Amygdala (tissue), 56 donors: Measurements from ENCODE around the gene MPZL3.

ENCODE experiments used
- DNase-seq, 56 donors: peaks; one replicate each; lab custom pipeline; 2025; lab: John Stamatoyannopoulos, UW

The MPZL3 gene, protein sequence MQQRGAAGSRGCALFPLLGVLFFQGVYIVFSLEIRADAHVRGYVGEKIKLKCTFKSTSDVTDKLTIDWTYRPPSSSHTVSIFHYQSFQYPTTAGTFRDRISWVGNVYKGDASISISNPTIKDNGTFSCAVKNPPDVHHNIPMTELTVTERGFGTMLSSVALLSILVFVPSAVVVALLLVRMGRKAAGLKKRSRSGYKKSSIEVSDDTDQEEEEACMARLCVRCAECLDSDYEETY

DNA sequence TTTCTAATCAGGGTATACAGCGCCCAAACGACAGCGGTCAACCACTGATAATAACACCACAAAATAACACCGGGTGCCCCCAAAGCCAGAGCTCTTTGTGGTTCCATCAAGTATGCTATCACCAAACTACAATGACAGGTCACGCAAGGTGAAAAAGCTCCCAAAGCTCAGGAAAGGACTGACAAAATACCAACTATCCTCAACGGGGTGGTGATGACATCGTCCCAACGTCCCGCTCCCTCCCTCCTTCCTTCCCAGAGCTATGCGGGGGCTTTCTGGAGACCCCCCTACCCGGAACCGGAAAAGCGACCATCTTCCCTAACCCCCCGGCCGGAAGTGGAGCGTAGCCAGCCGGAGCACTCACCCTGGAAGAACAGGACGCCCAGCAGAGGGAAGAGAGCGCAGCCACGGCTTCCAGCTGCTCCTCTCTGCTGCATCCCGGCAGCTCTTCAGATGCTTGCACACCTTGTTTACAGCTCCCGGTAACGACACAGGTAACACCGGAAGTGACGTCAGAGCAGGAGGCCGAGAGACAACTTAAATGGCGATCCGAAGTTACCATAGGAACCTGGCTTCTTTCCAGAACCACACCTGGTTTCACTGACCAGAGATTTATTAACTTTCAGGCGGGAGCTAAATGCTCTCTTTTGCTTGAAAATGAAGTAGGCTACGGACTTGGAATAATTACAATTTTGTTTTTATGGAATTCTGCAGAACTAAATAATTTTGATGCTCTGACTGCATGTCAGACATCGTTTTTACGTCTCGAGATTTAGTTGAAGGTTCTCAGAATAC is at the start of gene MPZL3:
MPZL3 (minus strand) TSS at position 508 of the 795 bp plus-strand sequence; CDS start at position 437, 71 bp downstream.
- DNase-seq = peak in 51 of 56 donors; percentile 3 to 81 (median 42)

DNA sequence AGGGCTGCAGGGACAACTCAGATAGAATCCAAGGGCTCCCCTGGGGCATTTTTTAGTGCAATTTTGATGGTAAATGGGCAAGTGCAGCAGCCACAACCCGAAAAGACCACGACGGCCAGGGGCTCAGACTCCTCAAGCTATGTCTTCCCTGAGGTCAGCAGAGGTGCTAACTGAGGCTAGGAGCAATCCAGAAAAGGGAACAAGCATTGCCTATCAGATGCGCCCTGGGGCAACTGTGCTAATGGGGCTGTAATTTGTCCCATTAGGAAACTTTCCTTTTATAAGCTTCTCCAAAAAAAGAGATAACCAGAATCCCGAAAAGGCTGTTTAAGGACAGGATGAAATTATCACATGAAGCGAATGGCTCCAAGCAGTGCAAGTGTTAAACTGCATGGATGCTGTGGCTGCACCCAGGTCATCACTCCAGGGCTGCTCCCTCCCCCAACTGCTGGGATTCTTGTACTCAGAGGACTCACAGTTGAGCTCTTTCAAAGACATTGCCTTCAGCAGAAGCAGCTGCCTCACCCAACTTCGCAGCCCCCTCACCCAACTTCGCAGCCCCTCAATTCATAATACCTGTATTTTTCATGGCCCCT is 49.5 kb upstream of the MPZL3 start:
- DNase-seq = no peak

DNA sequence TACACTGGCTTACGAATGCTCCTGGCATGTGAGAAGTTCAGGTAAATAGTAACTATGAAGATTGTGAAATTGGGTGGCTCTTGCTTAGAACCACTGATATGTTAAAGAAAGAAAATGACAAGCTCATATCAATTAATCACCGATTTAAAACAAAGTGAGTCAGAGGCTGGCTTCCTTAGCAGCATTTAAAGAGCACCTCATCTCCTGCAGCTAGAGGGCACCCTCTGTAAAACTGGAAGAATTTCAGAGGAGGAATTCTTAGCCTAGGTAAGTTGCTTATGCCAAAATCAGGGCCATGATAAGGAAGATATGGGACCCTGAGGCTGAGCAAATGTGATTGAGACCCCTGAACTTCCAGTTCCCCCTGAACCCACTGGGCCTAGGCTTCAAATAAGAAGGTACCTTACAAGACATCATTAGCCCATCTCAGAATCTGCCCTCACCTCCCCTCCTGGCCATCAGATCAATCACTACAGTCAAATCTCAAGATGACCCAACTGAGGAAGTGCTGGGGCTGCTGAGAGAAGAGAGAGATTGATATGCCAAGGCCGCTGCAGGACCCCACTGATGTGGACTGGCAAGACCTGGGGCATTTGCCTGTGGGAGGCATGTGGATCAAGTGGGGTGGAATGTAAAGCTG is 43.8 kb upstream of the MPZL3 start:
- no peak for DNase-seq

DNA sequence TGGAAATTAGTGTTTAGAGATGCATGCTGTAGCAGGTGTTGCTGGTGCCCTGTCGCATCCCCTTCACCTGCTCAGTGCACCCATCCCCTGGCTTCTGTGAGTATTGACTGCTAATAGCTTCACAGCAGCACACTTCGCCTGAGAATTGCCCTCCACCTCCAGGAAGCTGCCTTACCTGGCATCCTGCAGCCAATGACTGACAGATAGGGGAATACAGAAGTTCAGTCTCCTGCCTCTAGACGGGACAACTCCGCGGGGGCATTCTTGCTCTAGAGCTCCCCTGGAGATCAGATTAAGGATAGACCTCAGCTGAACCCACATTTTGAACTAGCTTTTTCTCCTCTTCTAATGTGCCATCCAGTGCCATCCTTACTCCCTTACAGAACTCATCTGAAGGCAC is 43.0 kb upstream of the MPZL3 start:
- DNase-seq = no peak

DNA sequence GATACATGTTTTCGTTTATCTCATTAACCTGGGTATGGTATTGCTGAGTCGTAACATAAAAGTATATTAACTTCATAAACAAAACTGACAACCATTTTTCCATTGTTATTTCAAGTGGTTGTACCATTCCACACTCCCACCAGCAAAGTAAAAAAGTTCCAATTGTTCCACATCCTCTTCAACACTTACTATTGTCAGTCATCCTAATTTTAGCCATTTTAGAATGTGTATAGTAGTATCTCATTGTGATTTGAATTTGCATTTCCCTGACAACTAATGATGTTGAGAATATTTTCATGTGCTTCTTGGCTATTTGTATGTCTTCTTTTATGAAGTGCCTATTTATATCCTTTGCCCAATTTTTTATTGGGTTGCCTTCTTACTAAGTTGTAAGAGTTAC is 41.9 kb upstream of the MPZL3 start:
- DNase-seq = no peak

DNA sequence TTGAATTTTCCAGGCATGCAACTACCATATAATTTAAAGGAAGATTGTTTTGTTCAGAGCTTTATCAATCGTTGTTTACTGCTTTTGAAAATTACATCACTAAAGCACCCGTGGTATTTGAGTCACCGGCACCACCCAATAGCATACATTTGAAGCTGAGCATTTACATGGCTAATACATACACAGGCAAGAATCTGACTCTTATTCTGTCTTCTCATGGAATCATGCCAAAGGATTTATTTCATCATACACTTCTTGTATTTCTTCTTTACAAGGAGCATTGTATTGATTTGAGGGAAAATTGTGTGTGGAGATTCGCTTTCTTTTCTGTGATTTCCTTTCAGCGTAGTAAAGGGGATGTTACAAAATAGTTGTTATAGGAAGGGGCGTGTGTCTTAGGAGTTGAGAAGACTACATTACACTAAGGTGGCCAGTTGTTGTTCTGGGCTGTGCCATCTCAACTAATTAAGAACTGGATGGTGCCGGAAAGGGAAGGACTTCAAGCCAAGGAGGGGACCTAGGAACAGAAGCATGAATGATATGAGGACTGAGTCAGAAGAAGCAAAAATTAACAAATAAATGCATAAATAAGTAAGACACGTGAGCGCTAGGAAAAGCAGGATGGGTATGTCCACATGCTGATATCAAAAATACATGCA is 39.4 kb upstream of the MPZL3 start:
- DNase-seq = no peak

DNA sequence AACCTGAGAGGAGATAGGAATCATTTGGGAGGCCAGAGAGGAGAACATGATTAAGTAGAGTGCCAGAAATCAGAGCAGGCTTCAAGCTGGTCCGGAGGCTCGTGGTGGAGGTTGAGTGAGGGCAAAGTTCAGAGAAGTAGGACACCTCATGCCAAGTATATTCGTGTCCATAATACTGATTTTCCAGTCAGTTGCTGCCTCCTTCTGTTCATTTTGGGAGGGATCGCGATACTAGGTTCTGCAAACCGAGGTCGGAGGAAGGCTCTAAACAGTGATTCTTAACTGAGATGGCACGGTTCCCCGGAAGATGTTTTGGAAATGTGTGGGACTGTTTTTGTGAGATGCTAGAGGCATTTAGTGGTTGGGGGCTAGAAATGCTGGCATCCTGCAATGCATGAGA is 38.8 kb upstream of the MPZL3 start:
- DNase-seq = peak in 2 of 56 donors; percentile 4 to 33

DNA sequence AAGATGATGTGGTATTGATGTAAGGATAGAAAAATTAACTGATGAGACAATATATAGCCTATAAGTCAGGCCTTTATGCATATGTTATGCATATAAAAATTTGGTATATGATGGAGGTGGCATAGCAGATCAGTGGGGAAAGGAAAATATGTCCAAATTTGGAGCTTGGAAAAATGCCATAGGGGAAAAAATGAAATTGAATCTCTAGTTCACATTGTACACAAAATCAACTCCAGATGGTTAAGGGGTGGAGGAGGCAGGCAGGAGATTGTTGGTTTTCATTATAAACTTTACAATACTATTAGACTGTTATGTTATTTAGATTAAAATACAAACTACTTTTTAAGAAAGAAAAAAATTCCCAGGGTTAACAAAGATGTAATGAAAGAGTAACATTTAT is 37.2 kb upstream of the MPZL3 start:
- DNase-seq = no peak

DNA sequence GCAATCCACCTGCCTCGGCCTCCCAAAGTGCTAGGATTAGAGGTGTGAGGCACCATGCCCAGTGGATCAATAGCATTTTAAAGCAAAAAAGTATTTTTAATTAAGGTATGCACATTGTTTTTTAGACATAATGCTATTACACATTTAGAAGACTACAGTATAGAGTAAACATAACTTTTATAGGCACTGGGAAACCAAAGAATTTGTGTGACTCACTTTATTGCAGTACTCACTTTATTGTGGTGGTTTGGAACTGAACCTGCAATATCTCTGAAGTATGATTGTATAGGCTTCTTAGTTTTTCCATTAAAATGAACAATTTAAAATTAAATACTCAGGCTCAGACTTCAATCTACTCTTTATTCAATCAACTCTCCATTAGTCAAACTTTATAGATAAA is 34.8 kb upstream of the MPZL3 start:
- DNase-seq = no peak

DNA sequence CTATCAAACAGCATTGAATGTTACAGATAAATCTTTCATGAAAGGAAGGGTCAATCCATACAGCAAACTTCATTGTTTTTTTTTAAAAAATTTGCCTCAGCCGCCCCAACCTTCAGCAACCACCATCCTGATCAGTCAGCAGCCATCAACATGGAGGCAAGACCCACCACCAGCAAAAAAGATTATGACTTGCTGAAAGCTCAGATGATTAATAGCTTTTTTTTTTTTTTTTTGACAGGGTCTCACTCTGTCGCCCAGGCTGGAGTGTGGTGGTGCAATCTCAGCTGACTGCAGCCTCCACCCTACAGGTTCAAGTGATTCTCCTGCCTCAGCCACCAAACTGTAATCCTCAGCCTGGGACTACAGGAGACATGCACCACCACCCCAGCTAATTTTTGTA is 34.4 kb upstream of the MPZL3 start:
- no peak for DNase-seq

DNA sequence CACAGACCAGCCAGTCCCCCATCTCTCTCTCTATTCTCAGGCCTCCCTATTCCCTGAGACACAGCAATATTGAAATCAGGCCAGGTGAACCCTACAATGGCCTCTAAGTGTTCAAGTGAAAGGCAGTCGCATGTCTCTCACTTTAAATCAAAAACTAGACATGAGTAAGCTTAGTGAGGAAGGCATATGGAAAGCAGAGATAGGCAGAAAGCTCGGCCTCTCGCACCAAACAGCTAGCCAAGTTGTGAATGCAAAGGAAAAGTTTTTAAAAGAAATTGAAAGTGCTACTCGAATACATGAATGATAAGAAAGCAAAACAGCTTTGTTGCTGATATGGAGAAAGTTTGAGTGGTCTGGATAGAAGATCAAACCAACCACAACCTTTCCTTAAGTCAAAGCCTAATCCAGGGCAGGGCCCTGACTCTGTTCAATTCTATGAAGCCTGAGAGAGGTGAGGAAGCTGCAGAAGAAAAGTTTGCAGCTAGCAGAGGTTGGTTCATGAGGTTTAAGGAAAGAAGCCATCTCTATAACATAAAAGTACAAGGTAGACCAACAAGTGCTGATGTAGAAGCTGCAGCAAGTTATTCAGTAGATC is 31.7 kb upstream of the MPZL3 start:
- no peak for DNase-seq

DNA sequence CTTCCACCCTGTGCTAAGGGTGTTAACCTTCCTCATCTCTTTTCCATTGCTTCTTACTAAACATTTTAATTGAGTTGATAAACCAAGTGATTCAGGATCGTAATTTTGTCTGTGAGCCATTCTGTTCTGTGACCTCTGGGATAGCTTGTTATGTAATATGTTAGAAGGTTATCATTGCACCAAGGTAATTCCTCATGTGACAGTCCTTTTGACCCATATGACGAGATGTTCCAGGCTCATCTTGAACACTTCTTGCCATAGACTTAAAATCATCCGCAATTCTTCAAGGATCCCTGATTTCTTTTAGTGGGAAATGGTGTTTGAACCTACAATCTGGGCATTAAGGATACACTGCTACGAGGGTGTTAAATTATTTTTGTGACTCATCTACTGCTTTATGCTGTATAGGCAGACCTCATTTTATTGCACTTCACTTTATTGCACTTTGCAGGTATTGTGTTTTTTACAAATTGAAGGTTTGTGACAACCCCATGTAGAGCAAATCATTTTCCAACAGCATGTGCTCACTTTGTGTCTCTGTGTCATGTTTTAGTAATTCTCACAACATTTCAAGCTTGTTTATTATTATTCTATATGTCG is 31.0 kb upstream of the MPZL3 start:
- no peak for DNase-seq

DNA sequence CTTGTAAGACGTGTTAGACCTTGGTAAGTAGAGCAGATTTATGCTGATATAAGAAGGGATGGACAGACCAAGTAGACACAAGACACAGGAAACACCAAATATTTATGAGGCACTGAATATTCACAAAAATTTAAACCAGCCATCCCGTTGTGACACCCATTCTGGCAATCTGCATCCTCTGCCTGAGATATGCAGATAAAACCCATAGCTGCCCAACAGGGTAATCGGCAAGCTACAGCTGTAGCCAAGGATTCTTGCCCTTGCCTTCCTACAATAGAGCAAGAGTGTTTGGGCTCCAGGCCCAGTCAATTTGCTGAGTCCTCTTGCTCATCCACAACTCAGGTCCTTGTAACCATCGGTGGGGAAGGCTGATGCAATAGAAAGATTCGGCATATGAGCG is 30.4 kb upstream of the MPZL3 start:
- no peak for DNase-seq

DNA sequence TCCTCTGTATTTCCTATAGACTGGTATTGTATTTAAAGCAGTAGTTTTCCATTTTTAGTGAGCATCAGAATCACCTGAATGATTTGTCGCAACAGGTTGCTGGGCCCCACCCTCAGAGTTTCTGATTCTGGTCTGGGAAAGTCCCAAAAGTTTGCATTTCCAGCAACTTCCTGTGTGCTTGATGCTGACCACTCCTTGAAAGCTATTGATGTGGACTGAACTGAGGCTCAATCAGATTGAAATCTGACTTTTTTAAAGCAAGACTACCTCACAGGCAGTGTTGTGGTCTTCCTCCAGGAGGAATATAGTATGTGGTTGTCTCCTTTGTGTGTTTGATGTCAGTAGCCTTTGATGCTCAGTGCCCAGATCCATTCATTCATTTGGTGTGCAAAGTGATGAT is 29.1 kb upstream of the MPZL3 start:
- DNase-seq = no peak

DNA sequence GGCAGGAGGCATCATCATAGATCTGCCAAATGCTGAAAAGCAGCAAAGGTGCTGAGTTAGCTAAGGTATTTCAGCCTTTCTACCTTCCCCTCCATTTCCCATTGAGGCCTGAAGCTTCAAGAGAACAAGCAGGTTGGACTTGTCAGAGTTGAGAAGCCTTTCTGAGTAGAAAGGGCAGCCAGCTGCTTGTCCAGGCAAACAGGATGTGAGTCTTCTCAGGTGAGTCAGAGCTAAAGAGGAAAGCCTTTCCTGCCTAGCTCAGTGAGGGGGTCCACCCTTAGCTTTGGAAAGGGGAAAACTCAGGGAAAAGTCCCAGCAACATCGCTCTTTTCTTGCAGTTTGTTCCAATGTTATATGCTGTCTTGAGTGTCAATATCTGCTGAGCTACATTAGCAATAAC is 25.1 kb upstream of the MPZL3 start:
- DNase-seq = no peak

DNA sequence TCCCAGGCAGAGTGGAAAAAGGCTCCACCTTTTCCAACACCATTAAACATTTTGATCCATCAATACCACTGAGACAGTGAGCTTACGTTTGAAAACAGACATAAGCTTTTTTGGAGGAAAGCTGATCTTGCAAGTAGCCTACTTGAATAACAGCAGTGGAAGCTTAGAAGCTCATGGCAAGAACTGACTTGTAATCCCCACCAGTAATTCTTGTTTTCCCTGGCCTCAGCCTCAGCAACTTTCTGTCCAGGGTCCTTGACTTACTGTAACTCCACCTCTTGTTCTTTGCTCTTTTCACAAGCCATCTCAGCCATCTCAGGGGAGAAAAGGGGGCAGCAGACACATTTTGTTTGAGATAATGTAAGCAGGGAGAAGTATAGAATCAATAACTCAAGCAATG is 24.3 kb upstream of the MPZL3 start:
- no peak for DNase-seq

DNA sequence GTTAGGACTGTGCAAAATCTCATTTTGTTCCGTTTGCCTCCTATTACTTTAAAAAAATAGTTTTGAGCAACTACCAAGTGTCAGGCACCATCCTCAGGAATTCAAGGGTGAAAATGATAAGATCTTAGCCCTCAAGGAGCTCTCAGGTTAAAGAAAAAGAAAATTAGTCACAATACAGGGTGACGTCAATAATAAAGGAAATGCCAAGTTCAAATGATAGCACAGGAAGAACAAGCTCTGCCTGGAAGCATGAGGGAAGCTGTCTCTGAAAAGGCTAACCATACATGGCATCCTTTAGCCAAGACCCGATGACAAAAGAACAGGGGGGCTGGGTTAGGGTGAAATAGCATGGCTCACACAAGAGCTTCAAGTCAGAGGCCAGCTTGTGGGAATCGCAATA is 23.0 kb upstream of the MPZL3 start:
- DNase-seq = no peak

DNA sequence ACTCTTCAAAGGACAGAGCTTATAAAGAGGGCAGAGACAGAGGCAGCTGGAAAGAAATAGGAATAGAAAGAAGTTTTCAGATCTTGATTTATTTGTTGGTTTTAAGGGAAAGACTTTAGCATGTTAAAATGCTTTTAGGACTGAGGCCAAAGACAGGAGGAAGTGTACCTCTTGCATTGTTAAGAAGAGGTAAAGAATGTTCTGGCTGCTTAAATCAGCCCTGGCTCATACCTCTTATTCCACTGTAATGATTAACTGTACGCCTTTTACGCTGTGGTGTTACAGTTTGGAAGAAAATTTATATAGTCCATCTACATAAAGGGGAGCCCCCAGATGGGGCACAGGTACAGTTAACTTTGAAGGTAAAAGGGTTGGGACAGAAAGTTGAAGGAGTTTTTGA is 22.0 kb upstream of the MPZL3 start:
- no peak for DNase-seq

DNA sequence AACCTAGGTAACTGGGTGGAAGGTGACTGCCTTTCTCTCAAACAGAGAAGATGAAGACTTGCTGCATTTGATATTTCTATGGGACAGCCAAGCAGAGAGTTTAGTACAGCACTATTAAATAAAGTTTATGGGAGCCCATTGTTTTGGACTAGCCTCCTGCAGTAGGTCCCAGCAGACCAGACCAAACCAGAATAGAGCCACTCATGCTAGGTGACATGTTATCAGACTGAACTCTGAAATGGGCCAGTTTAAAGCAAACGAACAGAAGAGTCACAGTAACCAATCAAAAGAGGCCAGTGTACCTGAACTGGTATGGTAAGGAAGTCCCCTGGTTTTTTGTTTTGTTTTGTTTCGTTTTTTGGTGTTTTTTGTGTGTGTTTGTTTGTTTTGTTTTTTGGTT is 19.8 kb upstream of the MPZL3 start:
- no peak for DNase-seq

DNA sequence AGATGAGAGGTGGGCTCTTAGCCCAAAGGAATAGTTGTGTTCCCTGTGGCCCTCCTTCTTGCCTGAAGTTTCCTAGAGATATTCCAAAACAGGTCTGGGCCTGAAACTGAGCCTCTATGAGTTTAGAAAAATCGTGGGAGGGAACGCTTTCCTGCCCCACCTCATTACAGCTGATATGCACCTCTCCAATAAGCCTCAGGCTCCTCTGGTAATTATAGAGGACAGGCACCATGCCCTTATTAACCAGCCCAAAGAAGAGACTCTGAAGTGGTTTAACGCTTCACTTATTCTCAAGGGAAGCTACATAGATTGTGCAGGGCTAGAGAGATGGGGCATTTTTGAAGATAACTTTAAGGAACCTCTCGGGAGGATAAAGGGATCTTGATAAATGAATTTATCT is 15.3 kb upstream of the MPZL3 start:
- DNase-seq = no peak
